NT2/D1 (cell line): ENCODE measurements around the gene TRMO.

Source experiments
- DNase-seq: peaks from one replicate; pipeline ENCODE4 v3.0.0-alpha.2; 2011; ENCODE audit warnings: low read depth, low spot score
- H3K27me3 ChIP-seq: 2 replicates; pipeline ENCODE4 v1.6.0; 2011; ENCODE audit warnings: mild to moderate bottlenecking; ENCODE audit not compliant: insufficient read length, insufficient read depth
- H3K36me3 ChIP-seq: 2 replicates; pipeline ENCODE4 v1.6.1; 2011; ENCODE audit warnings: mild to moderate bottlenecking, low read length, mixed read lengths; ENCODE audit not compliant: insufficient read depth, insufficient read length
- H3K4me1 ChIP-seq: 2 replicates; pipeline ENCODE4 v1.5.1; 2011; ENCODE audit not compliant: insufficient read depth, insufficient read length
- H3K4me3 ChIP-seq: 2 replicates; pipeline ENCODE4 v1.5.1; 2011; ENCODE audit warnings: low read depth; ENCODE audit not compliant: insufficient read length
- H3K9ac ChIP-seq: 2 replicates; pipeline ENCODE4 v1.6.0; 2011; ENCODE audit warnings: low read depth; ENCODE audit not compliant: insufficient read length
- H3K9me3 ChIP-seq: 2 replicates; pipeline ENCODE4 v1.5.1; 2011; ENCODE audit warnings: mild to moderate bottlenecking, low read length; ENCODE audit not compliant: insufficient read depth
- SUZ12 ChIP-seq: IDR thresholded peaks from 2 replicates; pipeline ENCODE4 v1.6.1; 2011; ENCODE audit not compliant: insufficient read length, insufficient read depth; ENCODE audit errors: extremely low read depth
- YY1 ChIP-seq: IDR thresholded peaks from 2 replicates; pipeline ENCODE4 v1.6.1; 2011; ENCODE audit not compliant: insufficient read length, insufficient read depth
- ZNF274 ChIP-seq: IDR thresholded peaks from 2 replicates; pipeline ENCODE4 v1.6.1; 2011; ENCODE audit warnings: mild to moderate bottlenecking, low read depth, low read length

Gene TRMO

DNA sequence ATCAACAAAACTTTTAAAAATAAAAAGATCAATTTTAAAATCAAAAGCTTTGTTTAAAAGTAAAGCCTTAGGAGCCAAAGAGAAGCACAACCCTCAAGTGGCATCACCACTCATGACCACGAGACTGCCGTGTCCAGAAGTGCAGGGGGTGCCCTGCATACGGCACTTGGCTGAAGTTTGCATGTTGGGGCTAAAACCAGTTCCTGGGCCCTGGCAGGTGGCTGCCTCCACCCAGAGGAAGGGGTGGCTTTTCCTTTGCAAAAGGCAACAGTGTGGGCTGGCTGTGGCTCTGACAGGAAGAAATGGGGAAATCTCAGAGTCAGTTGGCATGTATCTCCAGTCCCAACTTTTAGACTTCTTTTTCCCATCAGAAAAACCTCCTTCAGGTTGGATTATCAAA lies 15.3 kb downstream of the TRMO start:
- peaks cover 51% of the 10 kb centered on the region for H3K36me3 ChIP-seq
- TF ChIP-seq ZNF274 (no peak), SUZ12 (no peak), YY1 (no peak)
- H3K27me3 ChIP-seq = no peaks in the 10 kb centered on the region
- H3K4me1 ChIP-seq = no peaks in the 10 kb centered on the region
- H3K9me3 ChIP-seq = no peaks in the 10 kb centered on the region
- H3K4me3 ChIP-seq = no peak overlapping the region
- H3K9ac ChIP-seq = no peak overlapping the region
- no peak for DNase-seq

DNA sequence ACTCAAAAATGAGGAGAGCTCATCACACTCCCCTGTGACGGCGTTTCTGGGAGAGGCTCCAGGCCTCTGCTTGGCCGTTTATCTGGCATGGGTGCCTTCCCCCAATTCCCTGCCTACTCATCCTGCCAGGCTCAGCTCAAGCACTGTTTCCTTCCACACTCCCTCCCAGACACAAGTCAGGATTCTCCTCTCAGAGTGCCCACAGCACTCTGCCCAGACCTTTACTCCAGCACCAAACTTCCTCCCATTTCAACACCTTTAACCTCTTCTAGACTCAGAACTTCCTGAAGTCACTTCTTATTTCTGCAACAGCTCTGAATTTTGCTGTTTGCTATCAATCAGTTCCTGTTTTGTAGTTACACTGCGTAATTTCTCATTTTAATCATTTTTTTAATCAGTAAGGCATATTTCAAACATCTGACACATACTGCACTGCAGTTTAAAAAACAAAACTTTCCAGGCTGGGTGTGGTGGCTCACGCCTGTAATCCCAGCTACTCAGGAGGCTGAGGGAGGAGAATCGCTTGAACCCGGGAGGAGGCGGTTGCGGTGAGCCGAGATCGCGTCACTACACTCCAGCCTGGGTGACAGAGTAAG lies 16.0 kb downstream of the TRMO start:
- no peak for DNase-seq
- H3K36me3 ChIP-seq = peaks cover 49% of the 10 kb centered on the region
- no peak for TF ChIP-seq ZNF274
- TF ChIP-seq SUZ12 = no peak
- TF ChIP-seq YY1 = no peak
- no peaks in the 10 kb centered on the region for H3K4me1 ChIP-seq
- H3K9ac ChIP-seq = no peak overlapping the region
- no peaks in the 10 kb centered on the region for H3K27me3 ChIP-seq
- no peak overlapping the region for H3K4me3 ChIP-seq
- no peaks in the 10 kb centered on the region for H3K9me3 ChIP-seq

DNA sequence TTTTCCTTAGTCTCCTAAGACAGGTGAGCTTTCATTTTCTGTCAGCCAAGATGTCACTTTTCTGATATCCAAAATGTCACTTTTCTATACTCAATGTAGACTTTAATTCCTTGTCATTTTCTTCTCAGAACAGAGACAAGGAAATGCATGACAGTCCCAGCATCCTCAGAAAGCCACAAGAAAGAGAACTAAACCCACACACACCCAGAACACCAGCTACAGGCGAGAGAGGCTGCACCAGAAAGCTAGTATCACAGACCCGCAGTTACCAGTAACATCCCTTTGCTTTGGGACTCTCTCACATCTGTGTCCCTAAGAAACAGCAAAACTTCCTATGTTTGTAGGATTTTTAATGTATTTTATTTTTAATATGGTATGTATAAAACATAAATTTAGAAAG lies 17.1 kb downstream of the TRMO start:
- H3K36me3 ChIP-seq = peaks cover 40% of the 10 kb centered on the region
- H3K9ac ChIP-seq = no peak overlapping the region
- no peak overlapping the region for H3K4me3 ChIP-seq
- TF ChIP-seq ZNF274 = no peak
- no peak for TF ChIP-seq YY1
- TF ChIP-seq SUZ12 = no peak
- H3K27me3 ChIP-seq = no peaks in the 10 kb centered on the region
- H3K4me1 ChIP-seq = no peaks in the 10 kb centered on the region
- DNase-seq = no peak
- H3K9me3 ChIP-seq = no peaks in the 10 kb centered on the region

- Histone ChIP-seq H3K36me3 (peaks cover 37% of the 10 kb centered on the region), H3K9ac (no peak overlapping the region), H3K27me3 (no peaks in the 10 kb centered on the region)
Measured at GRCh38 chr9:97904725-97905124, 17.6 kb downstream of the TRMO start.

DNA sequence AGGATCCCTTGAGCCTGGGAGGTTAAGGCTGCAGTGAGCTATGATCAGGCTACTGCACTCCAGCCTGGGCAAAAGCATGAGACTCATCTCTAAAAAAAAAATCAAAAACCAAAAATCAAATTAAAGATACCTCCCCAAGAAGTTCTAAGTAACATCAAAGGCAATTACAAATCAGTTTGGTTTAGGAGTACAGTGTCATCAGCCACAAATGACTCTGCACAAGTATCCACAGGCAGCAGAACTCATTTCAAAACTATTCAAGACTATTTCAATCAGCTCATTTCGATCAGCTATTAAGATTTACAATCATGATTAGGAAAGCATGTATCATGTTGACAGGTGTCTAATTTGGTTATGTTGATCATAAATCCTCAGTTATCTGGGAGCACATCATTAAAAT lies 19.1 kb downstream of the TRMO start:
- Histone ChIP-seq H3K27me3 (no peaks in the 10 kb centered on the region), H3K9ac (no peak overlapping the region), H3K4me1 (no peaks in the 10 kb centered on the region), H3K36me3 (peaks cover 25% of the 10 kb centered on the region), H3K9me3 (no peaks in the 10 kb centered on the region), H3K4me3 (no peak overlapping the region)
- no peak for DNase-seq
- TF ChIP-seq SUZ12 = no peak
- no peak for TF ChIP-seq YY1
- TF ChIP-seq ZNF274 = no peak

More at GRCh38 chr9:97904725-97905124, 17.6 kb downstream of the TRMO start:
- TF ChIP-seq YY1 = no peak
- no peak for TF ChIP-seq SUZ12
- no peak for TF ChIP-seq ZNF274
- no peak for DNase-seq
- H3K4me3 ChIP-seq = no peak overlapping the region
- no peaks in the 10 kb centered on the region for H3K9me3 ChIP-seq
- no peaks in the 10 kb centered on the region for H3K4me1 ChIP-seq

DNA sequence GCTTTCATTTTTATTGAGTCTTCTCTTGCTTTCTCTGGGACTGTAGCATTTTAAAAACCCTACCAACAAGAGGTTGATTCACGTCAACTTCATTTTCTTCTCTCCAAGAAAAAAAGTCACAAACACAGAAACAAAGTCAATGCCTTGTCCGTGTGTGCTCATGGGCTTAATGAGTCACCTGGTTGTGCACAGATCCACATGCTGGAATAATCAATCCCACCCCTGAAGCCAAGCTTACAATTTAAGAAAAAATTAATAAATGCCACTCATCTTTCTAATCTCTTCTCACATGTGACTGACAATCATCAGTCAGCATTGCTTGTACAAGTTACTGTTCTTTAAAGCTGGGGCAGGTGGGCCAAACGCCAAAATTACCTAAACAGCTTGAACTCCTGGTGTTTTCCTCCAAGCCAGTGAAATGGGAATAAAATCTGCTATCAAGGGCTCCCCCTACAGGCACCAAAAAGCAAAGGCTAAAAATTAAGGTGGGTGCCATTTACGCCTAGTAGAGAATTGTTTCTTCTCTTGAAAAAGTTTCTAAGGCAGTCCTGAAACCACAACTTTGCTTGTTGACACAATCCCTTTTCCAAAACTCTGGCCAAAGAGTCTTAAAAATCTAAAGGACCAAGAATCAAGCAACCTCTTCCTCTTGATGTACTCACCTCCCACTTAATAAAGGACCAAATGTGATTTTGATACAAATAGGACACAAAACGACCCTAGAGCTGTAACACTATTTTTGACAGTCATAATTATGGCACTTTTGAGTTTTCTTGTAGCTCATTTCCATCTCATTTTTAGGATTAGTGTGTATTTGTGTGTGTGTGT lies 21.3 kb downstream of the TRMO start:
- TF ChIP-seq SUZ12 (no peak), ZNF274 (no peak), YY1 (no peak)
- Histone ChIP-seq H3K4me1 (no peaks in the 10 kb centered on the region), H3K27me3 (no peaks in the 10 kb centered on the region), H3K9me3 (no peaks in the 10 kb centered on the region), H3K36me3 (peaks cover 16% of the 10 kb centered on the region), H3K4me3 (no peak overlapping the region), H3K9ac (no peak overlapping the region)
- no peak for DNase-seq

- H3K27me3 ChIP-seq = no peaks in the 10 kb centered on the region
- H3K4me1 ChIP-seq = no peaks in the 10 kb centered on the region
- no peak for DNase-seq
- no peaks in the 10 kb centered on the region for H3K9me3 ChIP-seq
- H3K9ac ChIP-seq = no peak overlapping the region
- no peak for TF ChIP-seq YY1
- TF ChIP-seq ZNF274 = no peak
- no peak for TF ChIP-seq SUZ12
- H3K4me3 ChIP-seq = no peak overlapping the region
- peaks cover 16% of the 10 kb centered on the region for H3K36me3 ChIP-seq
Measured at GRCh38 chr9:97900103-97900737, 22.1 kb downstream of the TRMO start.
